GM13977 (cell line): ENCODE results near the gene OBSCN.

Experiments
- DNase-seq: peaks from one replicate; pipeline ENCODE4 v3.0.0; 2012; ENCODE audit warnings: low spot score
- CTCF ChIP-seq: IDR thresholded peaks from 2 replicates; pipeline ENCODE4 v1.5.1; 2012; ENCODE audit warnings: mild to moderate bottlenecking, control low read depth; ENCODE audit not compliant: insufficient read depth; ENCODE audit errors: extremely low read depth, missing control alignments
- in situ Hi-C: fragments of 300-500 bp; cut with MboI; formaldehyde crosslinking; loops from one replicate; pipeline ENCODE4 v1.12.0; 2022; ENCODE audit warnings: low sequenced_read_pairs, low pct_unique_long_range_greater_than_20kb, mixed read lengths, inconsistent platforms; ENCODE audit not compliant: unreplicated experiment

Gene OBSCN

GRCh38 chr1:228308628-228309325, 100.9 kb downstream of the OBSCN start:
- DNase-seq = no peak
- in situ Hi-C loops = no loop called here
- TF ChIP-seq CTCF = no peak

GRCh38 chr1:228309326-228310067, 101.7 kb downstream of the OBSCN start:
- no peak for DNase-seq
- no peak for TF ChIP-seq CTCF
- in situ Hi-C loops = no loop called here

DNA sequence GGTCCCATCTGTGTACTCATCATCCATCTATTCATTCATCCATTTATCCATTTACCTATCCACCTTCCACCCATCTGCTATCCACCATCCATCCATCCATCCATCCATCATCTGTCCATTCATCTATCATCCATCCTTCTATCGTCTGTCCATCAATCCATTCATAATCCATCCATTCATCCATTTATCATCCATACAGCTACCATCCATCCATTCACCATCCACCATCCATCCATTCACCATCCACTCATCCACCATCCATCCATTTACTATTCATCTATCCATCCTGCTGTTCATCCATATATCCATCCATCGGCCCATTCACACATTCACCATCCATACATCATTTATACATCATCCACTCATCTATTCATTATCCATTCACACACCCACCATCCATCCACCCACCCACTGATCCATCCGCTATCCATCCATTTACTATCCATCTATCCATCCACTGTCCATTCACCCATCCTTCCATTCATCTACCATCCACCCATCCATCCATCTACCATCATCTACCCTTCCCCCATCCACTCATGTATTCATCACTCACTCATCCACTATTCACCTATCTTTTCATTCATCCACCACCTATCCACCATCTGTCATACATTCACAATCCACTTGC, 102.4 kb downstream of the OBSCN start:
- no peak for DNase-seq
- in situ Hi-C loops = no loop called here
- TF ChIP-seq CTCF = no peak

DNA sequence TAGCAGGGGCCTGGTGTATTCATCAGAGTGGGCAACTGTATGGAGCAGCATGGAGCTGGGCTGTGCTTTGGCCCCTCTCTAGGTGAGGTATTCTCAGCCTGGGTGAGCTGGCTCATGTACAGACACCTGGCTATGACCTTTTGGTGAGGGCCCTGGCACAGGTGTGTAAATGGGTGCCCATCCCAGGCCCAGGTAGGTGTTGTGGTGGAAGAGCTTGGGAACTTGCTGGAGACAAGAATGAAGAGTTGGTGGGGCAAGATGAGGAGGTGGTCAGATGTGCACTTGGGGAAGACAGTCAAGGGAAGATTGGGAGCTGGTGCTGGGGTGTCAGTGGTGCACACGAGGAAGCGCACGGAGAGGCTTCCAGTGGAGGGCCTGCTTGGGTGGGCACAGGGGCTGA, 103.2 kb downstream of the OBSCN start:
- TF ChIP-seq CTCF = no peak
- DNase-seq = no peak
- in situ Hi-C loops = no loop called here

- TF ChIP-seq CTCF = no peak
- in situ Hi-C loops = no loop called here
- no peak for DNase-seq
These were observed 104.4 kb downstream of the OBSCN start for GRCh38 chr1:228312136-228312764.

DNA sequence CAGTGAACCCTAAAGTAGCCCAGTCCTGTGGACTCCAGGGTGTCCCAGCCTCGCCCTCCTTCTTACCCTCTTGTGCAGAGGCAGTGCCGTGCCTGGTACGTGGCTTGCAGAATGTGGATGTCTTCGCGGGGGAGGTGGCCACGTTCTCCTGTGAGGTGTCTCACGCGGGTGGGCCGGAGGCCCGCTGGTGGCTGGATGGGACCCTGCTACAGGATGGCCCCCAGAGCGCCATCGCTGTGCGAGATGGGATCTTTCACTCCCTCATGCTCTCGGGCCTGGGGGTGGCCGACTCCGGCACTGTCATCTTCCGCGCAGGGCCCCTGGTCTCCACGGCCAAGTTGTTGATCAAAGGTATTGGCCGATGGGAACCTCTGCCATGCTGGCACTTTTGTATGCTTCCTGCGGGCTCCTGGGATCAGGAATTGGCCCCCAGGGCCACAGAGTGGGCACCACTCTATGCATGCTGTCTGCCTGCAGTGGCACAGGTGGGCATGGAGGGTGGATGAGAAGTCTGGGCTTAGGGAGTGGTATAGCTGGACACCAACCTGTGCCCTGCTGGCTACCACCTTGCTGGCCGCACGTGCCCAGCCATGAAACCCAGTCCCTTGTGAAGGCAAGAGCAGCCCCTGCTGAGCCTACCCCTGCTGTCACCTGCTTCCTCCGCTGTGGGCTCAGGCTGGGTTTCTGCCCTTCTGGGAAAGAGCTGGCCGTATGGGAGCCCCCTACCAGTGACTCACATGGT, 105.9 kb downstream of the OBSCN start:
- no peak for TF ChIP-seq CTCF
- in situ Hi-C loops = no loop called here
- DNase-seq = no peak
